A549 (cell line): Measurements from ENCODE around the gene GLDC. TPM values are rescaled to one million over a fixed set of nuclear protein-coding genes. Genes with fewer than 3 reads are reported as not detected.

Experiments used
- ATAC-seq, 2 experiments: fragments of 200-7000 bp in 1 of 2; fragments of >200 bp in 1 of 2; cut with Nextera tagmentation in 1 of 2; cut with Tn5 transposase in 1 of 2; 3 replicates each; pipeline versions ENCODE4 v1.8.0 to v1.9.1; 2018 to 2020; ENCODE audit warnings: mild to moderate bottlenecking in 1 of 2, moderate library complexity in 1 of 2
- CTCF ChIA-PET: fragments of 300-600 bp; sonication (Branson Sonifier 250); formaldehyde crosslinking; extraction: SDS; loops from one replicate; lab custom pipeline; 2021; ENCODE audit warnings: antibody characterized with exemption, inconsistent platforms; lab: Yijun Ruan, JAX
- POLR2A ChIA-PET: fragments of 350-600 bp; formaldehyde crosslinking; extraction: SDS; loops from one replicate; lab custom pipeline; 2021; ENCODE audit warnings: antibody characterized with exemption, inconsistent platforms; lab: Yijun Ruan, JAX
- DNase-seq, 2 experiments: peaks; one replicate each; pipeline versions ENCODE4 v3.0.0 to v3.0.0-alpha.2; 2011 to 2016; ENCODE audit warnings: low read depth in 1 of 2, low spot score in 1 of 2
- FAIRE-seq: peaks from 2 replicates; lab custom pipeline; 2011; peaks lifted over from hg19 to GRCh38; lab: Jason Lieb, UNC
- H3K27ac ChIP-seq, 2 experiments: fragments of >200 bp; sonication (Bioruptor Twin); formaldehyde crosslinking; 3 replicates each; pipeline ENCODE4 v1.5.1; 2016 to 2017
- H3K4me1 ChIP-seq: fragments of >200 bp; sonication (Bioruptor Twin); formaldehyde crosslinking; 3 replicates; pipeline ENCODE4 v1.6.1; 2016
- H3K4me2 ChIP-seq: fragments of >200 bp; sonication (Bioruptor Twin); formaldehyde crosslinking; 3 replicates; pipeline ENCODE4 v1.6.1; 2016
- H3K4me3 ChIP-seq: fragments of >200 bp; sonication (Bioruptor Twin); formaldehyde crosslinking; 3 replicates; pipeline ENCODE4 v1.5.1; 2016
- H3K9me3 ChIP-seq: fragments of >200 bp; sonication (Bioruptor Twin); formaldehyde crosslinking; 3 replicates; pipeline ENCODE4 v1.6.1; 2016
- CBX2 ChIP-seq: fragments of 200-600 bp; sonication (generic); IDR thresholded peaks from 2 replicates; pipeline ENCODE4 v1.6.1; 2016; ENCODE audit warnings: low read depth, mild to moderate bottlenecking, borderline replicate concordance
- CEBPB ChIP-seq, 2 experiments: fragments of >200 bp in 1 of 2; sonication (Bioruptor Twin) in 1 of 2; formaldehyde crosslinking in 1 of 2; IDR thresholded peaks; 2 replicates each; pipeline ENCODE4 v1.6.1; 2012 to 2016
- CHD2 ChIP-seq: fragments of 150-350 bp; IDR thresholded peaks from 2 replicates; pipeline ENCODE4 v1.6.1; 2014; ENCODE audit warnings: low read length; ENCODE audit not compliant: partially characterized antibody
- EHF ChIP-seq: fragments of 250-450 bp; sonication (Bioruptor Pico); IDR thresholded peaks from 2 replicates; pipeline ENCODE4 v1.5.0; 2020; ENCODE audit warnings: mild to moderate bottlenecking
- EP300 ChIP-seq, 2 experiments: fragments of >200 bp; sonication (Bioruptor Twin); formaldehyde crosslinking; IDR thresholded peaks; 2 replicates in 1 of 2; 3 replicates in 1 of 2; pipeline ENCODE4 v1.6.1; 2016 to 2017
- FOXS1 ChIP-seq: fragments of 250-450 bp; sonication (Bioruptor Pico); IDR thresholded peaks from 2 replicates; pipeline ENCODE4 v1.5.0; 2020; ENCODE audit warnings: mild to moderate bottlenecking, moderate library complexity
- HOXA7 ChIP-seq: fragments of 250-450 bp; sonication (Bioruptor Pico); IDR thresholded peaks from 2 replicates; pipeline ENCODE4 v1.5.0; 2020; ENCODE audit warnings: mild to moderate bottlenecking, moderate library complexity
- HOXB13 ChIP-seq: fragments of 250-450 bp; sonication (Bioruptor Pico); IDR thresholded peaks from 2 replicates; pipeline ENCODE4 v1.5.0; 2020; ENCODE audit warnings: low read depth, mild to moderate bottlenecking, moderate library complexity
- HOXB5 ChIP-seq: fragments of 250-450 bp; sonication (Bioruptor Pico); IDR thresholded peaks from 2 replicates; pipeline ENCODE4 v1.5.0; 2020; ENCODE audit warnings: mild to moderate bottlenecking, moderate library complexity
- KDM1A ChIP-seq: fragments of 200-600 bp; sonication (generic); IDR thresholded peaks from 2 replicates; pipeline ENCODE4 v1.6.1; 2016; ENCODE audit warnings: low read depth, mild to moderate bottlenecking
- MAZ ChIP-seq: fragments of 150-350 bp; IDR thresholded peaks from 2 replicates; pipeline ENCODE4 v1.6.1; 2014; ENCODE audit warnings: antibody characterized with exemption, low read depth, low read length, borderline replicate concordance
- NFE2L2 ChIP-seq: fragments of 150-350 bp; conservative IDR thresholded peaks from 2 replicates; pipeline ENCODE4 v1.6.1; 2014; ENCODE audit warnings: low read length
- NPAS2 ChIP-seq: fragments of 250-450 bp; sonication (Bioruptor Pico); IDR thresholded peaks from 2 replicates; pipeline ENCODE4 v1.8.0; 2022; ENCODE audit warnings: mild to moderate bottlenecking, moderate library complexity, borderline replicate concordance
- NR3C1 ChIP-seq: fragments of >200 bp; sonication (Bioruptor Twin); formaldehyde crosslinking; IDR thresholded peaks from 3 replicates; pipeline ENCODE4 v1.6.1; 2017
- PBX3 ChIP-seq: IDR thresholded peaks from 2 replicates; pipeline ENCODE4 v1.6.1; 2012
- PHF8 ChIP-seq: fragments of 200-600 bp; sonication (generic); IDR thresholded peaks from 2 replicates; pipeline ENCODE4 v1.6.1; 2016; ENCODE audit warnings: low read depth, mild to moderate bottlenecking, antibody characterized with exemption, moderate library complexity, borderline replicate concordance
- POLR2AphosphoS2 ChIP-seq: conservative IDR thresholded peaks from 2 replicates; pipeline ENCODE4 v1.6.1; 2012; ENCODE audit warnings: low read length, improper control_type of control experiment, inconsistent platforms
- RAD21 ChIP-seq, 2 experiments: fragments of >200 bp in 1 of 2; sonication (Bioruptor Twin) in 1 of 2; formaldehyde crosslinking in 1 of 2; IDR thresholded peaks in 1 of 2; conservative IDR thresholded peaks in 1 of 2; 2 replicates in 1 of 2; 3 replicates in 1 of 2; pipeline ENCODE4 v1.6.1; 2012 to 2018; ENCODE audit warnings: inconsistent platforms in 1 of 2
- REST ChIP-seq: fragments of 200-600 bp; sonication (generic); IDR thresholded peaks from 2 replicates; pipeline ENCODE4 v1.6.1; 2016; ENCODE audit warnings: antibody characterized with exemption, mild to moderate bottlenecking, moderate library complexity
- SMC3 ChIP-seq: fragments of >200 bp; sonication (Bioruptor Twin); formaldehyde crosslinking; IDR thresholded peaks from 3 replicates; pipeline ENCODE4 v1.6.1; 2018; ENCODE audit warnings: inconsistent platforms
- TFCP2L1 ChIP-seq: fragments of 250-450 bp; sonication (Bioruptor Pico); IDR thresholded peaks from 2 replicates; pipeline ENCODE4 v1.5.0; 2021; ENCODE audit warnings: mild to moderate bottlenecking
- ZFP36 ChIP-seq: fragments of 450-650 bp; IDR thresholded peaks from 2 replicates; pipeline ENCODE4 v1.6.1; 2014; ENCODE audit warnings: borderline replicate concordance; ENCODE audit not compliant: partially characterized antibody
- WGBS: methylation state at CpG from one replicate; pipeline ENCODE4 v1.1.6; 2017; ENCODE audit errors: missing lambda C conversion rate; 5-methylcytosine and 5-hydroxymethylcytosine counted together
- polyA plus RNA-seq, 4 experiments: library from polyadenylated mRNA; depleted of rRNA in 3 of 4; stranded (reverse); fragments of >200 nt; fragmentation: RNase III in 1 of 4; extraction: RNeasy Plus Mini Kit Qiagen cat#74134 plus additional on column Dnase treatment in 1 of 4; gene quantifications; 2 replicates in 3 of 4; 3 replicates in 1 of 4; pipeline ENCODE4 v1.2.3, GENCODE V29; 2011 to 2017
- TF ChIP-seq, protein P1 (sequence below): IDR thresholded peaks from 2 replicates; pipeline ENCODE4 v1.6.1; 2012
- TF ChIP-seq, protein P2 (sequence below): fragments of 250-450 bp; sonication (Bioruptor Pico); IDR thresholded peaks from 2 replicates; pipeline ENCODE4 v1.5.0; 2021; ENCODE audit warnings: mild to moderate bottlenecking, moderate library complexity, borderline replicate concordance
- TF ChIP-seq, protein P3 (sequence below): fragments of >200 bp; sonication (Bioruptor Twin); formaldehyde crosslinking; IDR thresholded peaks from 3 replicates; pipeline ENCODE4 v1.5.1; 2016

Gene GLDC
- polyA plus RNA-seq, 2 of the 4 experiments (the other 2 are of a cell fraction) = 16.7 to 18.8 TPM

- Histone ChIP-seq H3K9me3 (no peaks in the 10 kb centered on the region), H3K4me2 (peak overlapping the region; percentile 13; the same call in 2 of the 3 replicates), H3K4me1 (peaks cover 11% of the 10 kb centered on the region), H3K4me3 (no peak overlapping the region), H3K27ac (no peak overlapping the region)
- TF ChIP-seq NPAS2 (CRISPR knock-in tag) (no peak), MAZ (no peak), EHF (no peak), EP300 (IDR thresholded peaks at IDR 0.05) (no peak), RAD21 (conservative IDR thresholded peaks at IDR 0.05 in 1 of 2, IDR thresholded peaks at IDR 0.05 in 1 of 2) (no peak), KDM1A (no peak), CBX2 (no peak), TFCP2L1 (CRISPR knock-in tag) (no peak), CHD2 (no peak), SMC3 (no peak), HOXA7 (CRISPR knock-in tag) (no peak), NFE2L2 (no peak), CEBPB (IDR thresholded peaks at IDR 0.05) (no peak), FOXS1 (no peak), NR3C1 (no peak), HOXB13 (CRISPR knock-in tag) (no peak), ZFP36 (no peak), REST (no peak)
- TF ChIP-seq, protein P1, sequence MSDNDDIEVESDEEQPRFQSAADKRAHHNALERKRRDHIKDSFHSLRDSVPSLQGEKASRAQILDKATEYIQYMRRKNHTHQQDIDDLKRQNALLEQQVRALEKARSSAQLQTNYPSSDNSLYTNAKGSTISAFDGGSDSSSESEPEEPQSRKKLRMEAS = no peak
- TF ChIP-seq, protein P2, sequence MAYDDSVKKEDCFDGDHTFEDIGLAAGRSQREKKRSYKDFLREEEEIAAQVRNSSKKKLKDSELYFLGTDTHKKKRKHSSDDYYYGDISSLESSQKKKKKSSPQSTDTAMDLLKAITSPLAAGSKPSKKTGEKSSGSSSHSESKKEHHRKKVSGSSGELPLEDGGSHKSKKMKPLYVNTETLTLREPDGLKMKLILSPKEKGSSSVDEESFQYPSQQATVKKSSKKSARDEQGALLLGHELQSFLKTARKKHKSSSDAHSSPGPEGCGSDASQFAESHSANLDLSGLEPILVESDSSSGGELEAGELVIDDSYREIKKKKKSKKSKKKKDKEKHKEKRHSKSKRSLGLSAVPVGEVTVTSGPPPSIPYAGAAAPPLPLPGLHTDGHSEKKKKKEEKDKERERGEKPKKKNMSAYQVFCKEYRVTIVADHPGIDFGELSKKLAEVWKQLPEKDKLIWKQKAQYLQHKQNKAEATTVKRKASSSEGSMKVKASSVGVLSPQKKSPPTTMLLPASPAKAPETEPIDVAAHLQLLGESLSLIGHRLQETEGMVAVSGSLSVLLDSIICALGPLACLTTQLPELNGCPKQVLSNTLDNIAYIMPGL (CRISPR knock-in tag) = no peak
- no peak for DNase-seq
- ChIA-PET POLR2A (no interaction called here), CTCF (interaction anchor here (0.5 to 9.3 kb wide), 5 partner anchors 13 to 96 kb away, joined by 3 to 111 read pairs (median 3); no protein-coding TSS in a partner anchor)
- no peak for FAIRE-seq
- WGBS = 90% methylated on average over 2 of the region's 2 CpGs
- no peak for ATAC-seq
These were observed 55.2 kb downstream of the GLDC start for GRCh38 chr9:6590334-6590733.

- DNase-seq (peak; percentile 26 to 50), FAIRE-seq (peak; percentile 93), ATAC-seq (peak; percentile 62 to 82; a peak in 4 of 6 replicates)
- Histone ChIP-seq H3K4me2 (no peak overlapping the region), H3K27ac (no peak overlapping the region), H3K4me3 (no peak overlapping the region), H3K9me3 (no peaks in the 10 kb centered on the region), H3K4me1 (no peaks in the 10 kb centered on the region)
- WGBS = 41% methylated on average over 5 of the region's 5 CpGs
- ChIA-PET POLR2A (interaction anchor here (1.2 kb wide), 1 partner anchor 97 kb away, joined by 5 read pairs; no protein-coding TSS in a partner anchor), CTCF (interaction anchor here (0.6 to 9.3 kb wide), 46 partner anchors 9 to 753 kb away, joined by 3 to 111 read pairs (median 4); partner anchors contain the start of gene GLDC)
- no peak for TF ChIP-seq POLR2AphosphoS2
- TF ChIP-seq, protein P3, sequence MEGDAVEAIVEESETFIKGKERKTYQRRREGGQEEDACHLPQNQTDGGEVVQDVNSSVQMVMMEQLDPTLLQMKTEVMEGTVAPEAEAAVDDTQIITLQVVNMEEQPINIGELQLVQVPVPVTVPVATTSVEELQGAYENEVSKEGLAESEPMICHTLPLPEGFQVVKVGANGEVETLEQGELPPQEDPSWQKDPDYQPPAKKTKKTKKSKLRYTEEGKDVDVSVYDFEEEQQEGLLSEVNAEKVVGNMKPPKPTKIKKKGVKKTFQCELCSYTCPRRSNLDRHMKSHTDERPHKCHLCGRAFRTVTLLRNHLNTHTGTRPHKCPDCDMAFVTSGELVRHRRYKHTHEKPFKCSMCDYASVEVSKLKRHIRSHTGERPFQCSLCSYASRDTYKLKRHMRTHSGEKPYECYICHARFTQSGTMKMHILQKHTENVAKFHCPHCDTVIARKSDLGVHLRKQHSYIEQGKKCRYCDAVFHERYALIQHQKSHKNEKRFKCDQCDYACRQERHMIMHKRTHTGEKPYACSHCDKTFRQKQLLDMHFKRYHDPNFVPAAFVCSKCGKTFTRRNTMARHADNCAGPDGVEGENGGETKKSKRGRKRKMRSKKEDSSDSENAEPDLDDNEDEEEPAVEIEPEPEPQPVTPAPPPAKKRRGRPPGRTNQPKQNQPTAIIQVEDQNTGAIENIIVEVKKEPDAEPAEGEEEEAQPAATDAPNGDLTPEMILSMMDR = peak; percentile 79
- TF ChIP-seq SMC3 = peak; percentile 79
- TF ChIP-seq HOXB5 (CRISPR knock-in tag) = no peak
- no peak for TF ChIP-seq CBX2
- peak; percentile 68 to 80 for TF ChIP-seq RAD21 (conservative IDR thresholded peaks at IDR 0.05 in 1 of 2, IDR thresholded peaks at IDR 0.05 in 1 of 2)
- TF ChIP-seq PBX3 = no peak
- TF ChIP-seq PHF8 = no peak
- TF ChIP-seq KDM1A = no peak
These were observed 60.5 kb downstream of the GLDC start for GRCh38 chr9:6584881-6585597.
